Stimulated activated CD4-positive, alpha-beta T cell treated with anti-CD3 and anti-CD28 coated beads, Interleukin-15, amount 100 ng/mL, for 48 hours (primary cell): ENCODE results near the gene ASB7.
"Not testable (repeated sequence)": the region's sequence is repeated elsewhere in the genome, so short reads cannot be mapped to it uniquely, and the experiment has no call there.

ENCODE experiments used
- DNase-seq, 2 donors: peaks; one replicate each; pipeline ENCODE4 v3.0.0-alpha.2; 2020; ENCODE audit warnings: low read depth in 2 of 2

The ASB7 gene, protein sequence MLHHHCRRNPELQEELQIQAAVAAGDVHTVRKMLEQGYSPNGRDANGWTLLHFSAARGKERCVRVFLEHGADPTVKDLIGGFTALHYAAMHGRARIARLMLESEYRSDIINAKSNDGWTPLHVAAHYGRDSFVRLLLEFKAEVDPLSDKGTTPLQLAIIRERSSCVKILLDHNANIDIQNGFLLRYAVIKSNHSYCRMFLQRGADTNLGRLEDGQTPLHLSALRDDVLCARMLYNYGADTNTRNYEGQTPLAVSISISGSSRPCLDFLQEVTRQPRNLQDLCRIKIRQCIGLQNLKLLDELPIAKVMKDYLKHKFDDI

GRCh38 chr15:100602064-100602822 is at the start of gene ASB7, which contains the start of gene LINS1:
TSS of gene ASB7 (plus strand) at chr15:100602589. CDS start at chr15:100612217, 9,628 bp downstream.
TSS of gene LINS1 (minus strand) at chr15:100602184. CDS start at chr15:100580842, 21,342 bp downstream.
- DNase-seq = peak; percentile 98 to 99

- DNase-seq = no peak
These were observed 48.9 kb upstream of the ASB7 start for GRCh38 chr15:100553468-100553867.

DNA sequence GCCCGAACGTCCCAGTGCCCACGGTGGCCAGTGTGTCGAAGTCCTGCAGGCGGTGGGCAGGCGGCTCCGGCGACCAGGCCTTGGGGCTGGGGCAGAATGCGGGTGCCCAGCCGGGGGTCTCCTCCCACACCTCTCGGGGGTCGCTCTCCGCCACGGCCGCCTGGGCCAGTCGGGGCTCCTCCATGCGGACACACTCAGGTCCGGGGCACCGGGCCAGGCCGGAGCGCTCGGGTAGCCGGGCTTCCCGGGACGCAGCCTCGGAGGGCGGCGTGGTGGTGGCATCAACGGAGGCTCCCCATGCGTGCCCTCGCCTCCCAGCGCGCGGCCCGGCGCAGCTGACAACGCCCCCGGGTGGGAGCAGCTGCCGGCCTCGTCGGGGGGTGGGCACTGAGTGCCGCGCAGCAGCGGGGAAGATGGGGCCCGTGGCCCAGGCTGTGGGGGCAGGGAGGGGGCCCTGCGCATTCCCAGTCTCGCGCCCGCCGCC is 43.6 kb upstream of the ASB7 start:
- no peak for DNase-seq

DNA sequence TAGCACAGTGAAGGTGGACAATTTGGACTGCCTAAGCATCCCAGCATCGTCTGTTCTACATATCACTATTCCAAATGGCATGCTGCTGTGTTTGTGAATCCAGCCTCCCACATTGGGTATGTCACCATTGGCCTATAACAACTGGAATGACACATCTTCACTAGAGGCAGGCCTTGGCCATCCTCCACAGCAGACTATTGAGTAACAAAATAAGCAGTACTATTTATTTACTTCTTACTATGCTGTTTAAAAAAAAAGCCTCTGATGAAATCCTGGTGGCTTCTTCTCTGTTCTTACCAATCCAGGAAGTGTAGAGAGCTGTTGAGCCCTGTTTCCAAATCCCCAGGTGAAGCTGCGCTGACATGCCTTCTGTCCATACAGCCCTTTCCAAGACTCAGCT is 43.1 kb upstream of the ASB7 start:
- DNase-seq = no peak

- DNase-seq = no peak
These were observed 42.1 kb upstream of the ASB7 start for GRCh38 chr15:100560323-100560722.

DNA sequence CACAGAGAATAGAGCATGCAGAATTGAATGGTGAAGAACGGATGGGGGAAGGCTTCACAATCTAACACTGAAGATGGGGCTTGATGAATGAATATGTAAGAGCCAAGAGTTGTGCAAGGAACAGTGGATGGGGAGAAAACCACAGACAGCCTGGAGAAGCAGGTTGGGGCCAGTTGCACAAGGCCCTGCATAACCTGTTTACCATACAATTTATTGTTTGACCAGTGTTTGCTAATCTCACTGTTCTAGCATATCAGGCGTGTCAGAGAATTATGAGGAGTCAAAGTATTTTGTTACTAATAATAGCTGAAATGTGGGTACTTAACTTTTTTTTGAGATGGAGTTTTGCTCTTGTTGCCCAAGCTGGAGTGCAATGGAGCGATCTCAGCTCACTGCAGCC is 36.8 kb upstream of the ASB7 start:
- DNase-seq = no peak

DNA sequence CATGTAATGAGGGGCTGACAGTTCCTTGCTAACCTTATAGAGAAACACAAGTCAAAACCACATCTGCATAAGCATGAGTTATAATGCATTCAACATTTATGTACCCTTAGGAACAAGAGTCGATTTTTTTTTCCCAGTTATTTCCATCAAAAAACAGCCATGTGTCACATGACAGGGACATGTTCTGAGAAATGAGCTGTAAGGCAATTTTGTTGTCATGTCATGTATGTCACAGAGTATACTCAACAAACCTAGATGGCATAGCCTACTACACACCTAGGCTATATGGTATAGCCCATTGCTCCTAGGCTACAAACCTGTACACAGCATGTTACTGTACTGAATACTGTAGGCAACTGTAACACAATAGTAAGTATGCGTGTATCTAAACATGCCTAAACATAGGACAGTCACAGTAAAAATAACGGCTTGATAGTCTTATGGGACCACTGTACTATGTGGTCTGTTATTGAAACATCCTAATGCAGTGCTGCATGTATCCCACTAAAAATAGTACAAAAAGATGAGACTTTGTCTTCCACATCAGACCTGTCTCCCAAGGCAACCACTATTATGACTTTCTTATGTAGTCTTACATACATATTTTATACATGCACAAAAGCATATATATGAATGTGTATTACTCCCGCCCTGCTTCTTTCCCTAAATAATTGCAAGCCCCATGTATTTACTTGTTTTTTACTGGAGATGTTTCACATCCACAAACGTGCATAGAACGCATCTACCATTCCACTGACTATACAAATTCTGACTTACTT is 35.4 kb upstream of the ASB7 start:
- no peak for DNase-seq

- DNase-seq = no peak
These were observed 33.0 kb upstream of the ASB7 start for GRCh38 chr15:100569391-100569790.

- DNase-seq = no peak
These were observed 32.1 kb upstream of the ASB7 start for GRCh38 chr15:100570275-100570674.

DNA sequence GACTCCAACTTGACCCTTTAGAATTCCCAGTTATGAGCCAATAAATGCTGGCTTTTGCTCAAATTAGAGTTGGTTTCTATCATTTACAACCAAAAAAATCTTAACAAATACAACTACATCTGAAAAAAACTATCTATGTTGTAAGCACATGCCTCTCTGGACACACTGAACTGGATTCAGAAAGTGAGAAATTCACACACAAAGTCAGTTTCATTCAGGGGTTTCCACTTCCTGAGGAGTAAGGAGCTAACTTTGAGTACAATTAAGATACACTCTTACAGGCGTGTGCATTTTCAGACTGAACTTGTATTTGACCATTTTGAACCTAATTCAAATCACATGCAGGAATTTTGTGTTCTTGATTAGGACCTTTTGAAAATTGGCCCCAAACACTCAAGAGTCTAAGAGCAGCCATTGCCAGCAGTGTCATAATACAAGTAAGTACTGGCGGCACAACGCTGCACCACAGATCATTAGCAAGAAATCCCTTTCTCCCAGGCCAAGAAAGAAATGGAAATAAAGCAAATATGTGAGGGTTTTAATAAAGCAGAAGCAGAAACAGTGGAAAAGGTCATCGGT is 31.6 kb upstream of the ASB7 start:
- DNase-seq = no peak

GRCh38 chr15:100571592-100572167 is 30.7 kb upstream of the ASB7 start:
- DNase-seq = no peak

DNA sequence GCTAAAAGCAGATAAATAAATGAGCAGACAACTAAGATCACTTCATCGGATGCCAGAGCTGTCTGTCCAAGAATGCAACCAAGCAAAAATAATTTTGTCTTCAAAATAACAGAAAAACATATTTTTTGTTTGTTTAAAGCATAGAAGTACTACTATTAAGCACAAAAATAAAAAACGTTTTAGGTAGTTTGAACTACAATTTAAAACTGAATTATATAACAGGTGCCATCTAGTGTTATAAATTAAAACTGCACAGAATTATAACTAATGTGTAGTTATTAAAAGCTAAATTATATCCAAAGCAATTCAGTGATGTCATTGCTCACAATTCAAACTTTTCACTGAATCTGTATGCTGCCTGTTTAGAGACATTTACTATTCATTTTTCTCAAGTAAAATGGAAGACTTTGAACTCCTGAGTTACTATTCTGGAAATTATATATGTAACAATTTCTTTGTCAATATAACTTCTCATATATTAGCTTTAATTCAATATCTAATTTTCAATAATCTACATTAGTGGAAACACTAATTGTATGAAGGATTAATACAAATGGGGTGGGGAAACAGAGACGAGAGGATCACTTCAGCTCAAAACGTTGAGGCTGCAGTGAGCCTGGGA is 29.9 kb upstream of the ASB7 start:
- no peak for DNase-seq

GRCh38 chr15:100573526-100573925 is 28.9 kb upstream of the ASB7 start:
- no peak for DNase-seq

- DNase-seq = no peak
These were observed 22.0 kb upstream of the ASB7 start for GRCh38 chr15:100580414-100580813.

DNA sequence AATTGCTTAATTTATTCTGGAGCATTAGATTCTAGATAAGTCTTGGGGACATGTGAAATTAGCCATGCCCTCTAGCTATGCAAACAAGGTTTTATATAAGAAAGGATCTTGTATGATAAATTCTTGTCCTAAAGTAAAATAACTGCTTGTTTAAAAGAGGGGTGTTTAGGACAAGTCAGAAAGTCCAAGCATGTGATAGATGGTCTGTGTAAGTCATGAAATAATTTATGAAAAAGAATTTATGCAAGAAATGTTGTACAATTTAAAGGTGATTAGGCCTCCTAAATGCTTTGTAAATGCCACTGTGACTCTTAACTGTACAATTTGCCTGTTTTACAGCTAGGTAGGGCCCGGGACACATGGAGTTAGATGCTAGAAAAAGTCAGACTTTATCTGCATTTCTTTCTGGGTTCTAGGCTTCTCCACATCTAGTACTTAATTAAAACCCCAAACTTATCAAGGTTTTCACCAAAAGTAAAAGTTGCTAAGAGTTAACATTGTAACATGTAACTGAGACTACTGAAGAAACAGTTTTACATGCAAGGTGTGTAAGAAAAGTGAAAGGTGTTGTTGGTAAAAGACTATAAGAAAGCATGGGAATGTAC is 13.6 kb upstream of the ASB7 start:
- no peak for DNase-seq

DNA sequence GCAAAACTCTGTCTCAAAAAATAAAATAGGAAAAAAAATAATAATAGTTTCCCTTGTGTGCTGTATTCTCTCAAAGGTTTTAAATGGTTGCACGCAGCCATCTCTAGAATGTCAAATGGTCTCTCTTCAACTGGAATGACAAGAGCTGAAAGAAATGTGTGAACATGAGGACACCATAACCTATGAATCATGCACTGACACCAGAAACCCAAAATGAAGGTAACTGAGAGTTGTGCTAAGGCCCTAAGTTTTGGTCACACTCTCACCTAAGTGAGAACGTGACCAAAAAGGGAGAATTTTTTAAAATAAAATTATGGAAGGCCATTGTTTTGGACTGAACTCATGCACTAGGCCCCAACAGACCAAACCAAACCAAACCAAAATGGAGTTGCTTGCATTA is 11.2 kb upstream of the ASB7 start:
- DNase-seq = not testable (repeated sequence)

- DNase-seq = no peak
These were observed 10.6 kb upstream of the ASB7 start for GRCh38 chr15:100591835-100592234.

GRCh38 chr15:100592898-100593297 is 9.5 kb upstream of the ASB7 start:
- DNase-seq = no peak

GRCh38 chr15:100593431-100593830 is 9.0 kb upstream of the ASB7 start:
- DNase-seq = no peak

- no peak for DNase-seq
These were observed 6.4 kb upstream of the ASB7 start for GRCh38 chr15:100595964-100596363.

- DNase-seq = peak; percentile 91 to 92
These were observed 5.6 kb upstream of the ASB7 start for GRCh38 chr15:100596792-100597191.
